Psoas muscle (tissue), 8 donors: Measurements from ENCODE around the gene SUCLG1. TPM values are rescaled to one million over a fixed set of nuclear protein-coding genes. Genes with fewer than 3 reads are reported as not detected.
"Not testable (repeated sequence)": the region's sequence is repeated elsewhere in the genome, so short reads cannot be mapped to it uniquely, and the experiment has no call there.

Experiments used
- ATAC-seq, 4 donors: fragments of 200-7000 bp; cut with Tn5 transposase; one replicate each; pipeline ENCODE4 v1.9.1; 2020; ENCODE audit warnings: moderate library complexity in 3 of 4, mild to moderate bottlenecking in 2 of 4
- DNase-seq, 2 donors: peaks; one replicate each; pipeline ENCODE4 v3.0.0-alpha.2; 2020
- H3K27ac ChIP-seq: fragments of 200-600 bp; one replicate; pipeline ENCODE4 v1.8.0; 2022
- H3K27me3 ChIP-seq, 3 donors: fragments of 200-600 bp in 1 of 3; one replicate each; pipeline versions ENCODE4 v1.6.1 to v1.8.0; 2013 to 2022; ENCODE audit warnings: low read length in 2 of 3, mild to moderate bottlenecking in 2 of 3, moderate library complexity in 1 of 3; ENCODE audit not compliant: insufficient read depth in 3 of 3
- H3K36me3 ChIP-seq, 2 donors: fragments of 200-600 bp in 1 of 2; one replicate each; pipeline versions ENCODE4 v1.6.1 to v1.8.0; 2013 to 2022; ENCODE audit warnings: low read depth in 1 of 2, mild to moderate bottlenecking in 1 of 2, moderate library complexity in 1 of 2; ENCODE audit not compliant: insufficient read depth in 1 of 2
- H3K4me1 ChIP-seq: fragments of 200-600 bp; one replicate; pipeline ENCODE4 v1.8.0; 2022
- H3K4me3 ChIP-seq: fragments of 200-600 bp; one replicate; pipeline ENCODE4 v1.8.0; 2022; ENCODE audit warnings: mild to moderate bottlenecking
- H3K9me3 ChIP-seq: fragments of 200-600 bp; one replicate; pipeline ENCODE4 v1.8.0; 2022
- CTCF ChIP-seq: fragments of 200-600 bp; IDR thresholded peaks from one replicate; pipeline ENCODE4 v1.8.0; 2022; ENCODE audit warnings: antibody characterized with exemption
- WGBS, 3 donors: extraction: QIAGEN DNeasy Blood & Tissue Kit; methylation state at CpG; one replicate each; pipeline versions ENCODE4 v1.1.6 to v1.1.7; 2013; 5-methylcytosine and 5-hydroxymethylcytosine counted together
- intact Hi-C, 2 donors: fragments of 100-400 bp; cut with DNase I; formaldehyde crosslinking; loops; one replicate each; pipeline versions ENCODE4 v1.11.0 to v1.14.2; 2022
- polyA plus RNA-seq, 3 donors: library from polyadenylated mRNA; stranded (reverse); fragments of 200-250 nt; gene quantifications; one replicate each; pipeline ENCODE4 v1.2.3, GENCODE V29; 2013
- total RNA-seq, 4 donors: library from RNA; stranded (reverse); fragmentation: NEBNext Ultra II Directional in 2 of 4; extraction: Animal tissue kit (Norgen Biotek cat#: 25700) in 2 of 4; gene quantifications; one replicate each; pipeline versions ENCODE4 v1.2.1 to v1.2.4, GENCODE V29; 2021 to 2023
- donor health status: healthy with polysubstance abuse.
- donor health status: DM: no; HTN: no; CAD: no; lungs with moderate emphysema.
- donor health status: Bipolar disorder and iron deficiency.
- donor health status: healthy.
- donor health status: DM: yes; HTN: yes; CAD: no.
- donor health status: DM: no; HTN: no; CAD: no.
- donor health status: DM: no; HTN: no; CAD: no.
- donor health status: DM: yes; HTN: yes; CAD: no.

SUCLG1 gene
- total and polyA plus RNA-seq, 7 donors = 112 to 184 (median 164) TPM

GRCh38 chr2:84409531-84409930 lies 49.5 kb downstream of the SUCLG1 start:
- intact Hi-C loops = no loop called here
- WGBS, 3 donors = 44 to 53% (median 51%) methylated on average over 2 of the region's 2 CpGs
- no peak for TF ChIP-seq CTCF
- Histone ChIP-seq H3K36me3 (no peaks in the 10 kb centered on the region), H3K27ac (no peak overlapping the region), H3K4me3 (no peak overlapping the region), H3K9me3 (peaks cover 3% of the 10 kb centered on the region), H3K27me3 (no peaks in the 10 kb centered on the region), H3K4me1 (no peaks in the 10 kb centered on the region)
- no peak for ATAC-seq
- no peak for DNase-seq

GRCh38 chr2:84402111-84402510 lies 57.0 kb downstream of the SUCLG1 start:
- intact Hi-C loops, H3K36me3 ChIP-seq, H3K4me1 ChIP-seq, H3K27me3 ChIP-seq, H3K4me3 ChIP-seq, H3K27ac ChIP-seq, ATAC-seq, DNase-seq, H3K9me3 ChIP-seq: not testable (repeated sequence)
- 81 to 85% (median 83%) methylated on average over 3 of the region's 3 CpGs for WGBS, 3 donors

- intact Hi-C loops, H3K4me3 ChIP-seq, H3K4me1 ChIP-seq, H3K27me3 ChIP-seq, ATAC-seq, H3K9me3 ChIP-seq, DNase-seq, H3K36me3 ChIP-seq, H3K27ac ChIP-seq: not testable (repeated sequence)
- 91 to 94% (median 92%) methylated on average over 1 of the region's 1 CpG for WGBS, 3 donors
These were observed 59.2 kb downstream of the SUCLG1 start for GRCh38 chr2:84399839-84400238.

GRCh38 chr2:84395820-84396219 lies 63.3 kb downstream of the SUCLG1 start:
- DNase-seq (no peak), ATAC-seq (no peak)
- Histone ChIP-seq H3K4me1 (no peaks in the 10 kb centered on the region), H3K27ac (no peak overlapping the region), H3K27me3 (no peaks in the 10 kb centered on the region), H3K9me3 (no peaks in the 10 kb centered on the region), H3K4me3 (no peak overlapping the region), H3K36me3 (no peaks in the 10 kb centered on the region)
- intact Hi-C loops = no loop called here
- TF ChIP-seq CTCF = no peak
- 35 to 51% (median 48%) methylated on average over 3 of the region's 3 CpGs for WGBS, 3 donors

GRCh38 chr2:84394628-84395027 lies 64.5 kb downstream of the SUCLG1 start:
- H3K9me3 ChIP-seq = no peaks in the 10 kb centered on the region
- no peaks in the 10 kb centered on the region for H3K36me3 ChIP-seq
- ATAC-seq = no peak
- TF ChIP-seq CTCF = no peak
- no peaks in the 10 kb centered on the region for H3K4me1 ChIP-seq
- no peak overlapping the region for H3K27ac ChIP-seq
- WGBS, 3 donors = 53 to 65% (median 56%) methylated on average over 2 of the region's 2 CpGs
- DNase-seq = no peak
- intact Hi-C loops = no loop called here
- H3K27me3 ChIP-seq = no peaks in the 10 kb centered on the region
- no peak overlapping the region for H3K4me3 ChIP-seq

GRCh38 chr2:84393829-84394228 lies 65.3 kb downstream of the SUCLG1 start:
- no peaks in the 10 kb centered on the region for H3K36me3 ChIP-seq
- no peak for ATAC-seq
- H3K27ac ChIP-seq = no peak overlapping the region
- no peaks in the 10 kb centered on the region for H3K27me3 ChIP-seq
- no peak for TF ChIP-seq CTCF
- H3K4me3 ChIP-seq = no peak overlapping the region
- no peak for DNase-seq
- intact Hi-C loops = no loop called here
- no peaks in the 10 kb centered on the region for H3K9me3 ChIP-seq
- H3K4me1 ChIP-seq = no peaks in the 10 kb centered on the region
